Neural cell (in vitro differentiated cells): ENCODE measurements around the gene PLEKHA7. TPM values are rescaled to one million over a fixed set of nuclear protein-coding genes. Genes with fewer than 3 reads are reported as not detected.

ENCODE experiments used
- H2AFZ ChIP-seq: fragments of 200-600, 300-800 bp; sonication (generic), shearing (Covaris generic); 2 replicates; pipeline ENCODE4 v1.6.0; 2014; ENCODE audit warnings: low read depth, mild to moderate bottlenecking, antibody characterized with exemption, low read length, moderate library complexity
- H3F3A ChIP-seq: fragments of 200-600 bp; shearing (Covaris generic); 2 replicates; pipeline ENCODE4 v1.6.1; 2016; ENCODE audit warnings: mild to moderate bottlenecking, moderate library complexity, mixed read lengths, antibody characterized with exemption, low read length; ENCODE audit not compliant: insufficient read depth, poor library complexity, severe bottlenecking
- H3K27ac ChIP-seq: fragments of 200-600, 300-800 bp; sonication (generic), shearing (Covaris generic); 2 replicates; pipeline ENCODE4 v1.5.1; 2014; ENCODE audit warnings: mild to moderate bottlenecking, low read length, moderate library complexity
- H3K27me3 ChIP-seq: fragments of 300-800, 200-600 bp; sonication (generic), shearing (Covaris generic); 2 replicates; pipeline ENCODE4 v1.6.0; 2014; ENCODE audit warnings: mild to moderate bottlenecking, low read depth, low read length, moderate library complexity; ENCODE audit not compliant: insufficient read depth
- H3K36me3 ChIP-seq: fragments of 300-800, 200-600 bp; sonication (generic), shearing (Covaris generic); 2 replicates; pipeline ENCODE4 v1.5.1; 2014; ENCODE audit warnings: mild to moderate bottlenecking, antibody characterized with exemption, low read length, moderate library complexity; ENCODE audit not compliant: insufficient read depth
- H3K4me2 ChIP-seq: fragments of 300-800, 200-600 bp; sonication (generic), shearing (Covaris generic); 2 replicates; pipeline ENCODE4 v1.6.0; 2014; ENCODE audit warnings: mild to moderate bottlenecking, low read length
- H3K4me3 ChIP-seq: fragments of 300-800, 200-600 bp; sonication (generic), shearing (Covaris generic); 2 replicates; pipeline ENCODE4 v1.5.1; 2014; ENCODE audit warnings: mild to moderate bottlenecking, low read length, moderate library complexity
- H3K79me2 ChIP-seq: fragments of 200-600 bp; shearing (Covaris generic); replicated peaks from 2 replicates; pipeline ENCODE4 v1.6.0; 2014; ENCODE audit warnings: mild to moderate bottlenecking, low read length, moderate library complexity; ENCODE audit not compliant: insufficient read depth
- H3K9ac ChIP-seq: fragments of 300-800, 200-600 bp; sonication (generic), shearing (Covaris generic); 2 replicates; pipeline ENCODE4 v1.6.1; 2016; ENCODE audit warnings: mild to moderate bottlenecking, low read length, mixed read lengths
- H3K9me2 ChIP-seq: fragments of 200-600 bp; shearing (Covaris generic); 2 replicates; pipeline ENCODE4 v1.6.1; 2016; ENCODE audit warnings: mild to moderate bottlenecking, low read length, mixed read lengths; ENCODE audit not compliant: insufficient read depth
- H3K9me3 ChIP-seq: fragments of 200-600, 300-800 bp; sonication (generic), shearing (Covaris generic); 2 replicates; pipeline ENCODE4 v1.6.1; 2016; ENCODE audit warnings: mild to moderate bottlenecking, mixed run types, low read length, moderate library complexity, mixed read lengths
- H4K20me1 ChIP-seq: fragments of 200-600 bp; shearing (Covaris generic); 2 replicates; pipeline ENCODE4 v1.6.1; 2016; ENCODE audit warnings: mild to moderate bottlenecking, mixed run types; ENCODE audit not compliant: insufficient read depth
- EP300 ChIP-seq: fragments of 450-650 bp; conservative IDR thresholded peaks from 2 replicates; pipeline ENCODE4 v1.6.1; 2014; ENCODE audit warnings: antibody characterized with exemption, mild to moderate bottlenecking, moderate library complexity; ENCODE audit not compliant: poor library complexity, severe bottlenecking
- EZH2 ChIP-seq: fragments of 200-600, 300-800 bp; shearing (Covaris generic), sonication (generic); IDR thresholded peaks from 2 replicates; pipeline ENCODE4 v1.6.1; 2014; ENCODE audit warnings: antibody characterized with exemption, low read length, borderline replicate concordance, mild to moderate bottlenecking; ENCODE audit not compliant: insufficient read depth, poor library complexity, severe bottlenecking
- MXI1 ChIP-seq: fragments of 450-650 bp; conservative IDR thresholded peaks from 2 replicates; pipeline ENCODE4 v1.6.1; 2014; ENCODE audit warnings: antibody characterized with exemption, mild to moderate bottlenecking; ENCODE audit not compliant: poor library complexity, severe bottlenecking
- POLR2AphosphoS5 ChIP-seq: IDR thresholded peaks from 2 replicates; pipeline ENCODE4 v1.6.1; 2012
- RAD21 ChIP-seq: fragments of 450-650 bp; conservative IDR thresholded peaks from 2 replicates; pipeline ENCODE4 v1.6.1; 2014; ENCODE audit warnings: antibody characterized with exemption, mild to moderate bottlenecking, moderate library complexity
- SMC3 ChIP-seq: fragments of 450-650 bp; conservative IDR thresholded peaks from 2 replicates; pipeline ENCODE4 v1.6.1; 2014; ENCODE audit warnings: antibody characterized with exemption, mild to moderate bottlenecking, moderate library complexity; ENCODE audit not compliant: poor library complexity
- TAF1 ChIP-seq: IDR thresholded peaks from 2 replicates; pipeline ENCODE4 v1.6.1; 2012; ENCODE audit warnings: low read depth
- polyA plus RNA-seq: library from polyadenylated mRNA; depleted of rRNA; stranded (reverse); fragments of >200 nt; gene quantifications from 2 replicates; pipeline ENCODE4 v1.2.3, GENCODE V29; 2014
- TF ChIP-seq, protein P1 (sequence below): IDR thresholded peaks from 2 replicates; pipeline ENCODE4 v1.6.1; 2012; ENCODE audit warnings: borderline replicate concordance
- TF ChIP-seq, protein P2 (sequence below): fragments of 450-650 bp; IDR thresholded peaks from 2 replicates; pipeline ENCODE4 v1.5.1; 2014; ENCODE audit warnings: antibody characterized with exemption, mild to moderate bottlenecking, moderate library complexity; ENCODE audit not compliant: poor library complexity, severe bottlenecking

The PLEKHA7 gene
- polyA plus RNA-seq, 1 donor from 2014 or later = 45.7 TPM

GRCh38 chr11:16794047-16794818 lies 220.0 kb downstream of the PLEKHA7 start:
- Histone ChIP-seq H2AFZ (no peak overlapping the region), H3K27ac (no peak overlapping the region), H3K9me2 (no peaks in the 10 kb centered on the region), H3K9me3 (no peaks in the 10 kb centered on the region), H3K36me3 (peaks cover 11% of the 10 kb centered on the region), H3K4me3 (no peak overlapping the region), H3F3A (no peaks in the 10 kb centered on the region), H3K4me2 (no peak overlapping the region), H3K9ac (no peak overlapping the region), H3K79me2 (no peaks in the 10 kb centered on the region), H4K20me1 (no peaks in the 10 kb centered on the region), H3K27me3 (no peaks in the 10 kb centered on the region)
- TF ChIP-seq RAD21 (no peak), POLR2AphosphoS5 (no peak), MXI1 (no peak), EZH2 (no peak), TAF1 (no peak), SMC3 (no peak), EP300 (no peak)
- TF ChIP-seq, protein P1, sequence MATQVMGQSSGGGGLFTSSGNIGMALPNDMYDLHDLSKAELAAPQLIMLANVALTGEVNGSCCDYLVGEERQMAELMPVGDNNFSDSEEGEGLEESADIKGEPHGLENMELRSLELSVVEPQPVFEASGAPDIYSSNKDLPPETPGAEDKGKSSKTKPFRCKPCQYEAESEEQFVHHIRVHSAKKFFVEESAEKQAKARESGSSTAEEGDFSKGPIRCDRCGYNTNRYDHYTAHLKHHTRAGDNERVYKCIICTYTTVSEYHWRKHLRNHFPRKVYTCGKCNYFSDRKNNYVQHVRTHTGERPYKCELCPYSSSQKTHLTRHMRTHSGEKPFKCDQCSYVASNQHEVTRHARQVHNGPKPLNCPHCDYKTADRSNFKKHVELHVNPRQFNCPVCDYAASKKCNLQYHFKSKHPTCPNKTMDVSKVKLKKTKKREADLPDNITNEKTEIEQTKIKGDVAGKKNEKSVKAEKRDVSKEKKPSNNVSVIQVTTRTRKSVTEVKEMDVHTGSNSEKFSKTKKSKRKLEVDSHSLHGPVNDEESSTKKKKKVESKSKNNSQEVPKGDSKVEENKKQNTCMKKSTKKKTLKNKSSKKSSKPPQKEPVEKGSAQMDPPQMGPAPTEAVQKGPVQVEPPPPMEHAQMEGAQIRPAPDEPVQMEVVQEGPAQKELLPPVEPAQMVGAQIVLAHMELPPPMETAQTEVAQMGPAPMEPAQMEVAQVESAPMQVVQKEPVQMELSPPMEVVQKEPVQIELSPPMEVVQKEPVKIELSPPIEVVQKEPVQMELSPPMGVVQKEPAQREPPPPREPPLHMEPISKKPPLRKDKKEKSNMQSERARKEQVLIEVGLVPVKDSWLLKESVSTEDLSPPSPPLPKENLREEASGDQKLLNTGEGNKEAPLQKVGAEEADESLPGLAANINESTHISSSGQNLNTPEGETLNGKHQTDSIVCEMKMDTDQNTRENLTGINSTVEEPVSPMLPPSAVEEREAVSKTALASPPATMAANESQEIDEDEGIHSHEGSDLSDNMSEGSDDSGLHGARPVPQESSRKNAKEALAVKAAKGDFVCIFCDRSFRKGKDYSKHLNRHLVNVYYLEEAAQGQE = no peak
- TF ChIP-seq, protein P2, sequence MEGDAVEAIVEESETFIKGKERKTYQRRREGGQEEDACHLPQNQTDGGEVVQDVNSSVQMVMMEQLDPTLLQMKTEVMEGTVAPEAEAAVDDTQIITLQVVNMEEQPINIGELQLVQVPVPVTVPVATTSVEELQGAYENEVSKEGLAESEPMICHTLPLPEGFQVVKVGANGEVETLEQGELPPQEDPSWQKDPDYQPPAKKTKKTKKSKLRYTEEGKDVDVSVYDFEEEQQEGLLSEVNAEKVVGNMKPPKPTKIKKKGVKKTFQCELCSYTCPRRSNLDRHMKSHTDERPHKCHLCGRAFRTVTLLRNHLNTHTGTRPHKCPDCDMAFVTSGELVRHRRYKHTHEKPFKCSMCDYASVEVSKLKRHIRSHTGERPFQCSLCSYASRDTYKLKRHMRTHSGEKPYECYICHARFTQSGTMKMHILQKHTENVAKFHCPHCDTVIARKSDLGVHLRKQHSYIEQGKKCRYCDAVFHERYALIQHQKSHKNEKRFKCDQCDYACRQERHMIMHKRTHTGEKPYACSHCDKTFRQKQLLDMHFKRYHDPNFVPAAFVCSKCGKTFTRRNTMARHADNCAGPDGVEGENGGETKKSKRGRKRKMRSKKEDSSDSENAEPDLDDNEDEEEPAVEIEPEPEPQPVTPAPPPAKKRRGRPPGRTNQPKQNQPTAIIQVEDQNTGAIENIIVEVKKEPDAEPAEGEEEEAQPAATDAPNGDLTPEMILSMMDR = no peak

DNA sequence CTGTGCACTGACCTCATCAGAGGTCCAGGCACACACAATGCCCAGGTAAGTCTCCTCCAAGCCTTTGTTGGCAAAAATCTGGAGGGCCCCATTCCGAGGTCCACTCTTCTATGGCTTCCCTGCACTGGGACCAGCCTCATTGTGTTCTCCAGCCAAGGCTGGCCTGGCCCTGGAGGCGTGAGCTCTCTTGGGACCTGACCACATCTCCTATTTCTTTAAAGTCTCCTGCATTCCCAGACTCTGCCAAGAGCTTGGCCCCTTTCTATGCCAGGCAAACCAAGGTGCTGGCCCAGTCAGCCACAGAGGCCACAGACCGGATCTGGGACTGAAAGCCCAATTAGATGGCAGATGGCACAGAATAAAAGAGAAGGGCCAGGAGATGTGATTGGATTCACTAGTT lies 220.7 kb downstream of the PLEKHA7 start:
- peaks cover 12% of the 10 kb centered on the region for H3K36me3 ChIP-seq
- no peaks in the 10 kb centered on the region for H3K9me3 ChIP-seq
- no peak overlapping the region for H3K9ac ChIP-seq
- no peak overlapping the region for H3K4me2 ChIP-seq
- no peaks in the 10 kb centered on the region for H3K27me3 ChIP-seq
- TF ChIP-seq POLR2AphosphoS5 (no peak), EZH2 (no peak), MXI1 (no peak), TAF1 (no peak), SMC3 (no peak), RAD21 (no peak), EP300 (no peak)
- H3K79me2 ChIP-seq = no peaks in the 10 kb centered on the region
- H2AFZ ChIP-seq = no peak overlapping the region
- no peak overlapping the region for H3K4me3 ChIP-seq
- no peaks in the 10 kb centered on the region for H3K9me2 ChIP-seq
- no peak overlapping the region for H3K27ac ChIP-seq
- no peaks in the 10 kb centered on the region for H3F3A ChIP-seq
- H4K20me1 ChIP-seq = no peaks in the 10 kb centered on the region
